ENCODE results near the gene KIF17. TPM values are rescaled to one million over a fixed set of nuclear protein-coding genes. Genes with fewer than 3 reads are reported as not detected.

Gene KIF17
- total and polyA plus RNA-seq, 2 of the 4 experiments (the other 2 are of a cell fraction), result 4.5 to 5.7 TPM

DNA sequence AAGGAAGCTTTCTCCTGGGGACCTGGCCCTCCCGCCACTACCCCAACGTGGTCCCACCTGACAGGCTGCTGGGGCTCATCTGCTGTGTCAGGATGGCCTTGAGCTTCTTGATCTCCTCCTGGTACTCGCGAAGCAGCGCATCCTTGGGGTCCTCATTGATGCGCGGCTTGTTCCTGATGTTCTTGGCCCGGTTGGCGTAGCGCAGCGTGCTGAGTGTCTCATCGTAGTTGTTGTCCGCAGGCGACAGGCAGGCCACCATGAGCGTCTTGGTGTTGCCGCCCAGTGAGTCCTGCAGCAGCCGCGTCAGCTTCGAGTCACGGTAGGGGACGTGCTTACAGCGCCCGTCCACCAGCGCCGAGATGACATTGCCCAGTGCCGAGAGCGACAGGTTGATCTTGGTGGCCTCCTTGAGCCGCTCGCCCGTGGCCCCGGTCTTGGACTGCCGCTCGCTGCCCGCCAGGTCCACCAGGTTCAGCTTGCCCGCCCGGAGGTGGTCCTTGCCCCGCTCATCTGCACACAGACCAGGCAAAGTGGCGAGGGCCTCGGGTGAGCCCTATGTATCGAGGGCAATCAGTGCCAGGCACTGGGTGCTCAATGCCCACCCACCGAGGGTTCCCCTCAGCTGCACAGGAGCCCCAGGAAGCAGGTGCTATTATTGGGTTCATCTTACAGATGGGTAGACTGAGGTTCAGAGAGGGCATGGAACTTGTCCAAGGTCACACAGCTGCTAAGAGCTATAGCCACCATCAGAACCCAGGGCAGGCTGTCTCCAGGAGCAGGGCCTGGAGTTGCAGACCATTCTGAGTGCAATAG lies 13.2 kb downstream of the KIF17 start:
- peak overlapping the region; percentile 66 for H2AK9ac ChIP-seq (replicated peaks; ENCODE audit: low read depth, low read length, poor library complexity)
- WGBS, 2 experiments (ENCODE audit: extremely low coverage in 2 of 2, insufficient read length in 1 of 2), result 98% methylated on average over 27 of the region's 41 CpGs; no CpG with 5 or more reads in 1 of the 2 experiments
- no peak overlapping the region for H3K23ac ChIP-seq (ENCODE audit: low read depth, low read length)
- H3K4ac ChIP-seq (ENCODE audit: low read depth, low read length), result no peak overlapping the region
- BruUV-seq (replicated peaks), result no TSS peak
- no peak overlapping the region for H2AK5ac ChIP-seq (ENCODE audit: low read depth, low read length)
- H3K56ac ChIP-seq (ENCODE audit: extremely low read depth, insufficient read depth, low read length), result no peak overlapping the region
- H2AFZ ChIP-seq (replicated peaks; ENCODE audit: low read length, poor library complexity), result peak overlapping the region; percentile 33
- ChIA-PET CTCF (interaction anchor here (0.7 kb wide), 1 partner anchor 245 kb away, joined by 3 read pairs; no protein-coding TSS in a partner anchor), POLR2A (ENCODE audit: unreplicated experiment) (no interaction called here)
- H2BK120ac ChIP-seq (ENCODE audit: low read depth, low read length), result no peak overlapping the region
- no peak overlapping the region; the same call in 1 of the 2 replicates for H4K91ac ChIP-seq (ENCODE audit: insufficient read depth, low read depth, low read length)
- no peak overlapping the region; the same call in 2 of the 3 replicates for H2BK15ac ChIP-seq (ENCODE audit: low read depth, low read length)
- H3K27ac ChIP-seq (ENCODE audit: insufficient read depth, low read length), result no peak overlapping the region
- H3K4me2 ChIP-seq (ENCODE audit: low read depth, low read length), result no peak overlapping the region
- H3K18ac ChIP-seq (ENCODE audit: low read depth, low read length), result no peak overlapping the region
- no peak overlapping the region for H4K5ac ChIP-seq (ENCODE audit: low read depth, low read length)
- peaks cover 6% of the 10 kb centered on the region; the same call in 1 of the 2 replicates for H3K9me1 ChIP-seq (ENCODE audit: insufficient read depth, low read length)
- dilution Hi-C loops (cut with HindIII; ENCODE audit: low sequenced_read_pairs, unreplicated experiment), result no loop called here
- intact Hi-C loops (cut with micrococcal nuclease), result no loop called here
- no peaks in the 10 kb centered on the region for H3K36me3 ChIP-seq (ENCODE audit: control insufficient read depth, insufficient read depth, low read length)
- H2BK20ac ChIP-seq (ENCODE audit: low read depth, low read length), result no peak overlapping the region
- TF ChIP-seq MAFK (IDR thresholded peaks at IDR 0.05; ENCODE audit: low read depth, low read length), result no peak
- TF ChIP-seq POLR2A (IDR thresholded peaks at IDR 0.05; ENCODE audit: low read depth, low read length), result no peak
- TF ChIP-seq RAD21 (IDR thresholded peaks at IDR 0.05; ENCODE audit: low read length), result no peak
- TF ChIP-seq CHD1 (IDR thresholded peaks at IDR 0.05; ENCODE audit: low read depth, low read length), result no peak
- no peak for TF ChIP-seq MXI1 (IDR thresholded peaks at IDR 0.05; ENCODE audit: borderline replicate concordance, low read depth, low read length)
- TF ChIP-seq NFE2L2 (IDR thresholded peaks at IDR 0.05; ENCODE audit: low read depth, low read length), result no peak
- DNase-seq (no peak), ATAC-seq (ENCODE audit: low read depth) (no peak)
- H3K4me1 ChIP-seq (ENCODE audit: control insufficient read depth, insufficient read depth, low read length), result no peaks in the 10 kb centered on the region
- H4K20me1 ChIP-seq (ENCODE audit: insufficient read depth, low read length), result no peaks in the 10 kb centered on the region; the same call in 1 of the 2 replicates
- peaks cover 0 to 7% of the 10 kb centered on the region in 2 experiments; a peak in 1 of 4 replicates for H3K79me1 ChIP-seq (ENCODE audit: low read depth in 1 of 2, low read length in 2 of 2)
- H3K9me3 ChIP-seq (ENCODE audit: control insufficient read depth, insufficient read depth, low read length), result no peaks in the 10 kb centered on the region
- H3K14ac ChIP-seq (replicated peaks; ENCODE audit: low read depth, low read length), result no peak overlapping the region
- H2BK5ac ChIP-seq (ENCODE audit: low read depth, low read length, poor library complexity, severe bottlenecking), result no peak overlapping the region
- H3K27me3 ChIP-seq (ENCODE audit: control insufficient read depth, insufficient read depth, low read length), result no peaks in the 10 kb centered on the region
- no peak overlapping the region for H3K9ac ChIP-seq (ENCODE audit: low read depth, low read length)
- H3K4me3 ChIP-seq (ENCODE audit: insufficient read depth, low read depth, low read length), result no peak overlapping the region
- H4K8ac ChIP-seq (ENCODE audit: low read depth in 2 of 2, low read length in 2 of 2), result no peak overlapping the region
- in situ Hi-C loops (cut with MboI; ENCODE audit: low sequenced_read_pairs), result no loop called here

Measured in IMR-90 (cell line).